Immature natural killer cell (primary cell): ENCODE data around the gene RIC8A. TPM values are rescaled to one million over a fixed set of nuclear protein-coding genes. Genes with fewer than 3 reads are reported as not detected.
A peak's percentile ranks its signal among the peaks of the same experiment; 100 is the strongest.

Experiments used
- DNase-seq, 3 donors: peaks; one replicate each; pipeline ENCODE4 v3.0.0; 2022; ENCODE audit warnings: mixed read lengths in 1 of 3
- H3K27ac Mint-ChIP-seq, 6 donors: one replicate each; pipeline ENCODE4 v1.8.0; 2020; ENCODE audit warnings: mixed read lengths in 6 of 6, mild to moderate bottlenecking in 5 of 6, inconsistent platforms in 4 of 6, moderate library complexity in 3 of 6
- H3K27me3 Mint-ChIP-seq, 3 donors: one replicate each; pipeline ENCODE4 v1.8.0; 2020 to 2021; ENCODE audit warnings: low read depth in 3 of 3, mild to moderate bottlenecking in 3 of 3, mixed read lengths in 3 of 3, moderate library complexity in 3 of 3, inconsistent platforms in 1 of 3
- H3K36me3 Mint-ChIP-seq, 3 donors: one replicate each; pipeline ENCODE4 v1.8.0; 2020; ENCODE audit warnings: mixed read lengths in 3 of 3, inconsistent platforms in 2 of 3, mild to moderate bottlenecking in 2 of 3
- H3K4me1 Mint-ChIP-seq, 2 donors: one replicate each; pipeline ENCODE4 v1.8.0; 2020; ENCODE audit warnings: inconsistent platforms in 2 of 2, mild to moderate bottlenecking in 2 of 2, mixed read lengths in 2 of 2, moderate library complexity in 1 of 2
- H3K4me3 Mint-ChIP-seq, 5 donors: one replicate each; pipeline ENCODE4 v1.8.0; 2020; ENCODE audit warnings: mild to moderate bottlenecking in 5 of 5, mixed read lengths in 5 of 5, inconsistent platforms in 3 of 5, moderate library complexity in 3 of 5
- H3K9me3 Mint-ChIP-seq, 6 donors: one replicate each; pipeline ENCODE4 v1.8.0; 2020; ENCODE audit warnings: mild to moderate bottlenecking in 6 of 6, mixed read lengths in 6 of 6, inconsistent platforms in 4 of 6, moderate library complexity in 3 of 6
- polyA plus RNA-seq, 3 donors: library from polyadenylated mRNA; unstranded; fragments of 300-500 nt; fragmentation: Illumina TruSeq; gene quantifications; one replicate each; pipeline ENCODE4 v1.2.3, GENCODE V29; 2021

Gene RIC8A
- polyA plus RNA-seq, 3 donors from 2014 or later: 91.0 to 132 (median 106) TPM

DNA sequence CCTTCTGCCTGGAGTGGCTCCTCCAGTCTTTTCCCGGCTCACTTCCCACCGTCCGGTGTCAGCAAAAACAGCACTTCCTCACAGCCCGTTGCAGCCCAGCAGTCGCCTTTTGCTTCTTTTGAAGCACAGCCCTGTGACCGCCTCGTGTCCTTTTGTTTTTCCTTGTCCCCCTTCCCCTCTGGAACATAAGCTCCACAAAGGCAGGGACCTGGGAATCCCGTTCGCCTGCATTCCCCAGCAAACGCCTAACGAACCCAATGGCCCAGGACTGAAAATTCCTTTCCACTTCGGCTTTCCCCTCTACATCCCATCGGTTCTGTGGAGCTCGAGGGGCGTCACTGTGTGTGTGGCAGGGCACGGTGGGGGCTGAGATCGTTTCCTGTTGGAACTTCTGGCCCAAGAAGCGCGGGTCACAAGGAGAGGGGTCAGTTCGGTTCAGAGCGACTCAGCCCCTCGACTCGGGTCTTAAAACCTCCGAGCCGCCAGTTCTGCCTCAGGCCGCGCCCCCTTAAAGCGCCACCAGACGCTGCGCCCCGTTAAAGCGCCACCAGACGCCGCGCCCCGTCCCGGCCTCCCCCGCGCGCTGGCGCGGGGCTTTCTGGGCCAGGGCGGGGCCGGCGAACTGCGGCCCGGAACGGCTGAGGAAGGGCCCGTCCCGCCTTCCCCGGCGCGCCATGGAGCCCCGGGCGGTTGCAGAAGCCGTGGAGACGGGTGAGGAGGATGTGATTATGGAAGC lies 841 bp downstream of the RIC8A start:
- peak; percentile 85 to 86 (median 85) for DNase-seq
- Mint-ChIP-seq H3K36me3 (peaks cover 3 to 18% (median 6%) of the 10 kb centered on the region in 3 donors), H3K9me3 (no peaks in the 10 kb centered on the region), H3K4me3 (peak overlapping the region; percentile 93 to 99 (median 94)), H3K27me3 (peaks cover 17 to 27% (median 21%) of the 10 kb centered on the region in 3 donors), H3K27ac (peak overlapping the region; percentile 98 to 100 (median 99)), H3K4me1 (peaks cover 41 to 48% of the 10 kb centered on the region in 2 donors)

- H3K4me3 Mint-ChIP-seq: peak overlapping the region; percentile 93 to 99 (median 94)
- H3K27ac Mint-ChIP-seq: peak overlapping the region; percentile 77 to 100 (median 95)
- H3K9me3 Mint-ChIP-seq: no peaks in the 10 kb centered on the region
- H3K27me3 Mint-ChIP-seq: peaks cover 17 to 27% (median 21%) of the 10 kb centered on the region in 3 donors
- H3K4me1 Mint-ChIP-seq: peaks cover 35 to 47% of the 10 kb centered on the region in 2 donors
- H3K36me3 Mint-ChIP-seq: peaks cover 3 to 17% (median 7%) of the 10 kb centered on the region in 3 donors
- DNase-seq: no peak
Measured at GRCh38 chr11:208917-209260, 1.4 kb downstream of the RIC8A start.

DNA sequence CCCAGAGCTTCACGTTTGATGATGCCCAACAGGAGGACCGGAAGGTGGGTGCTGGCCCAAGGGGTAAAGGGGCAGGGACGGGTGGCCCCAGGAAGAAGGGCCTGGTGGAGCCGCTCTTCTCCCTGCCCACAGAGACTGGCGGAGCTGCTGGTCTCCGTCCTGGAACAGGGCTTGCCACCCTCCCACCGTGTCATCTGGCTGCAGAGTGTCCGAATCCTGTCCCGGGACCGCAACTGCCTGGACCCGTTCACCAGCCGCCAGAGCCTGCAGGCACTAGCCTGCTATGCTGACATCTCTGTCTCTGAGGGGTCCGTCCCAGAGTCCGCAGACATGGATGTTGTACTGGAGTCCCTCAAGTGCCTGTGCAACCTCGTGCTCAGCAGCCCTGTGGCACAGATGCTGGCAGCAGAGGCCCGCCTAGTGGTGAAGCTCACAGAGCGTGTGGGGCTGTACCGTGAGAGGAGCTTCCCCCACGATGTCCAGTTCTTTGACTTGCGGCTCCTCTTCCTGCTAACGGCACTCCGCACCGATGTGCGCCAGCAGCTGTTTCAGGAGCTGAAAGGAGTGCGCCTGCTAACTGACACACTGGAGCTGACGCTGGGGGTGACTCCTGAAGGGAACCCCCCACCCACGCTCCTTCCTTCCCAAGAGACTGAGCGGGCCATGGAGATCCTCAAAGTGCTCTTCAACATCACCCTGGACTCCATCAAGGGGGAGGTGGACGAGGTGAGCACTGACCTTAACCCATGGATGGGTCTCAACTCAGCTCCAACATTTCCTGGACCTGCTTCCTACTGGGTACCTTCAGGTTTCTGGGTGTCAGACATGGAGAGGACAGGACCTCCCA lies 2.0 kb downstream of the RIC8A start:
- Mint-ChIP-seq H3K4me3 (peak overlapping the region; percentile 93 to 99 (median 94)), H3K9me3 (no peaks in the 10 kb centered on the region), H3K36me3 (peaks cover 3 to 20% (median 7%) of the 10 kb centered on the region in 3 donors), H3K27ac (peak overlapping the region; percentile 77 to 100 (median 95)), H3K27me3 (peaks cover 17 to 27% (median 20%) of the 10 kb centered on the region in 3 donors), H3K4me1 (peaks cover 29 to 43% of the 10 kb centered on the region in 2 donors)
- no peak for DNase-seq

DNA sequence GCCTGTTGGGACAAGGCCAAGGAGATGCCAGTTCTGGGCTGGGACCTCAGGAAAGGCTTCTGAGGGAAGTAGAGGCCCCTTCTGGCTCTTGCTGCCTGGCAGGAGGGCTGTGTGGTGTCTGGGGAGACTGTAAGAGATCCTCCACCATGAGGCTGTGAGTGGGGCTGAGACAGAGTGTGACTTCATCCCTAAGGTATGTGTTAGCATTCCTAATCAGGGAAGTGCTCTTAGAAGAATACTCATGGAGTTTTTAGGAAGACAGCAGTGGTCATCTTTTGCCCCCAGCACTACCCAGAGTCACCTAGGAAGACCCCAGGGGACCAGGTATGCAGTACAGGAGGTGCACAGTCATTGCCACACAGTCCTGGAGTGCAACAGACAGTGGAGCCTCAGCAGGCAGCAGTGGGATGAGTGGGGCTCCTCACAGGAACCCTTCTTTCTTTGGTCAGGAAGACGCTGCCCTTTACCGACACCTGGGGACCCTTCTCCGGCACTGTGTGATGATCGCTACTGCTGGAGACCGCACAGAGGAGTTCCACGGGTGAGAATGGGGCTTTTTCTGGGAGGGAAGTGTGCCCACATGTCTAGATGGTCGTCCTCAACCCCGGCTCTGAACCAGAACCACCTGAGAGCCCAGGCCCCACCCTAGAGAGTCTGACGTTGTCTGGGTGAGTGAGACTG lies 2.8 kb downstream of the RIC8A start:
- Mint-ChIP-seq H3K36me3 (peaks cover 3 to 17% (median 7%) of the 10 kb centered on the region in 3 donors), H3K4me1 (peaks cover 27 to 41% of the 10 kb centered on the region in 2 donors)

DNA sequence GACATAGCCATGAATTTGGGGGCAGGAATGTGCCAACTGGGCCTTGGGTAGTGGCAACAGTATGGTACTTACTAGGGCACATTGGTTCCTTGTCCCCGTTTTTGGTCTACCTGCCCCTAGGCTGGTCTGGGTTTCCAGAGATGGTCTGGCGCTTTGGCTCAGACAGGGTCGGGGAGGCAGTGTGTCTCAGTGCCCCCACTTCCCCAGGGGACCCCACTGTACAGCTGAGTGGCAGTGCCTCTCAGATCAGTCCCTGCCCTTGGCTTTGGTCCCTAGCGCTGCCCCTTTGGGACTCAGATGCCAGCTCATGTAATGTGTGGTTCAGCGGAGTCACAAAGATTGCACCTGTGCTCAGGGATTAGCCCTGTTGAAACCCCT lies 3.3 kb downstream of the RIC8A start:
- Mint-ChIP-seq H3K4me3 (peak overlapping the region in 3 of 5 donors; percentile 23 to 63 (median 48)), H3K4me1 (peaks cover 22 to 37% of the 10 kb centered on the region in 2 donors), H3K27ac (peak overlapping the region in 4 of 6 donors; percentile 40 to 77 (median 68)), H3K9me3 (no peaks in the 10 kb centered on the region), H3K27me3 (peaks cover 17 to 29% (median 20%) of the 10 kb centered on the region in 3 donors), H3K36me3 (peaks cover 3 to 17% (median 7%) of the 10 kb centered on the region in 3 donors)
- no peak for DNase-seq

More for the DNA sequence above, 2.8 kb downstream of the RIC8A start:
- Mint-ChIP-seq H3K9me3 (no peaks in the 10 kb centered on the region), H3K4me3 (peak overlapping the region; percentile 46 to 97 (median 60)), H3K27me3 (peaks cover 17 to 27% (median 20%) of the 10 kb centered on the region in 3 donors), H3K27ac (peak overlapping the region; percentile 59 to 81 (median 78))
- DNase-seq: no peak

GRCh38 chr11:211295-211694 lies 3.8 kb downstream of the RIC8A start:
- peak overlapping the region; percentile 21 to 55 (median 36) for H3K4me3 Mint-ChIP-seq
- H3K27ac Mint-ChIP-seq: peak overlapping the region in 3 of 6 donors; percentile 39 to 79 (median 73)
- no peak for DNase-seq
- H3K27me3 Mint-ChIP-seq: peaks cover 17 to 26% (median 20%) of the 10 kb centered on the region in 3 donors
- H3K36me3 Mint-ChIP-seq: peaks cover 3 to 17% (median 7%) of the 10 kb centered on the region in 3 donors
- H3K4me1 Mint-ChIP-seq: peaks cover 17 to 32% of the 10 kb centered on the region in 2 donors
- no peaks in the 10 kb centered on the region for H3K9me3 Mint-ChIP-seq

- DNase-seq: no peak
- Mint-ChIP-seq H3K4me1 (peaks cover 13 to 27% of the 10 kb centered on the region in 2 donors), H3K27ac (peak overlapping the region in 1 of 6 donors; percentile 23), H3K36me3 (peaks cover 3 to 17% (median 7%) of the 10 kb centered on the region in 3 donors), H3K27me3 (peaks cover 15 to 23% (median 16%) of the 10 kb centered on the region in 3 donors), H3K4me3 (peak overlapping the region in 3 of 5 donors; percentile 21 to 50 (median 36)), H3K9me3 (no peaks in the 10 kb centered on the region)
Measured at GRCh38 chr11:211741-212140, 4.2 kb downstream of the RIC8A start.

- H3K4me1 Mint-ChIP-seq: peaks cover 10 to 23% of the 10 kb centered on the region in 2 donors
- no peak for DNase-seq
- peaks cover 11 to 18% (median 12%) of the 10 kb centered on the region in 3 donors for H3K27me3 Mint-ChIP-seq
- H3K4me3 Mint-ChIP-seq: no peak overlapping the region
- H3K27ac Mint-ChIP-seq: peak overlapping the region in 2 of 6 donors; percentile 18 to 22
- no peaks in the 10 kb centered on the region for H3K9me3 Mint-ChIP-seq
- peaks cover 3 to 17% (median 7%) of the 10 kb centered on the region in 3 donors for H3K36me3 Mint-ChIP-seq
Measured at GRCh38 chr11:212150-213100, 4.9 kb downstream of the RIC8A start.

GRCh38 chr11:213111-213510 lies 5.6 kb downstream of the RIC8A start:
- Mint-ChIP-seq H3K4me3 (no peak overlapping the region), H3K27me3 (peaks cover 4 to 11% (median 5%) of the 10 kb centered on the region in 3 donors), H3K36me3 (peaks cover 3 to 17% (median 7%) of the 10 kb centered on the region in 3 donors), H3K4me1 (peaks cover 11 to 16% of the 10 kb centered on the region in 2 donors), H3K9me3 (no peaks in the 10 kb centered on the region), H3K27ac (peak overlapping the region in 2 of 6 donors; percentile 21 to 73)
- no peak for DNase-seq

DNA sequence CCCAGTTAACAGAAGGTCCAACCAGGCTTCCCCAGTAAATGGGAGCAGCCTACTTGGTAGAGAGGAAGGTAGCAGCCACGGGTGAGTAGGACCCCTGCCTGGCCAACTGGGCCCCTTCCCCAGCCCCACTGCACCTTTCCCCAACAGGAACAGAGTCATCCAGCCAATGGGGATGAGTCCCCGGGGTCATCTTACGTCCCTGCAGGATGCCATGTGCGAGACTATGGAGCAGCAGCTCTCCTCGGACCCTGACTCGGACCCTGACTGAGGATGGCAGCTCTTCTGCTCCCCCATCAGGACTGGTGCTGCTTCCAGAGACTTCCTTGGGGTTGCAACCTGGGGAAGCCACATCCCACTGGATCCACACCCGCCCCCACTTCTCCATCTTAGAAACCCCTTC lies 6.6 kb downstream of the RIC8A start:
- Mint-ChIP-seq H3K27me3 (peaks cover 0 to 6% (median 0%) of the 10 kb centered on the region in 3 donors), H3K36me3 (peaks cover 3 to 18% (median 7%) of the 10 kb centered on the region in 3 donors), H3K4me1 (peaks cover 12% of the 10 kb centered on the region in 2 donors), H3K9me3 (no peaks in the 10 kb centered on the region), H3K4me3 (no peak overlapping the region), H3K27ac (peak overlapping the region in 1 of 6 donors; percentile 14)
- no peak for DNase-seq

DNA sequence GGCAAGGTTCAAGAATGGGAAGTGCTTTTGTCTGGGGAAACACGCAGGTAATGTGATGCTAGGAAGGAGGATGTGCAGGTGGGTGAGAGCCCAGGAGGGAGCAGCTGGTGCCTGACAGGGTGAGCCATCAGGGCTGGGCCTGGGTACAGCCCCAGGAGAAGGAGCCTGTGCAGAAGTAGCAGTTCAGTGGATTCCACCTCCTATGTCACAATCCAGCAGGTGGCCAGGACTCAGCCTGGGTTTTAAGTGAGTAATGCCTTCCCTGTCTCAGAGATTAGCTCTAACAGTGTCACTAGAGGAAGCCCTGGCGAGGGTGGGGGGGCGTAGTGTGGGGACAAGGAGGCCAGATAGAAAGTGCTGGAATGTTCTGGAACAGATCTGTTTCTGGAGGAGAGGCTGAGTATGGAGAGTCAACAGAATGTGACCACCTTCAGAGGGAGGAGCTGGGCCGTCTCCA lies 8.1 kb downstream of the RIC8A start:
- no peak for DNase-seq
- peak overlapping the region in 1 of 6 donors; percentile 67 for H3K27ac Mint-ChIP-seq
- H3K9me3 Mint-ChIP-seq: no peaks in the 10 kb centered on the region
- peaks cover 0 to 7% (median 0%) of the 10 kb centered on the region in 3 donors for H3K27me3 Mint-ChIP-seq
- H3K4me1 Mint-ChIP-seq: peaks cover 6 to 12% of the 10 kb centered on the region in 2 donors
- no peak overlapping the region for H3K4me3 Mint-ChIP-seq
- peaks cover 7 to 20% (median 12%) of the 10 kb centered on the region in 3 donors for H3K36me3 Mint-ChIP-seq
